K562 (cell line): ENCODE results near the gene MMP11. TPM values are rescaled to one million over a fixed set of nuclear protein-coding genes. Genes with fewer than 3 reads are reported as not detected.
A peak's percentile ranks its signal among the peaks of the same experiment; 100 is the strongest.

Experiments
- ATAC-seq: fragments of 200-7000 bp; cut with Tn5 transposase; 3 replicates; pipeline ENCODE4 v1.9.1; 2020; ENCODE audit warnings: moderate library complexity
- BruUV-seq: library from RNA; stranded (reverse); fragments of 400-500 nt; replicated peaks from 2 replicates; lab custom pipeline; 2021; lab: Mats Ljungman, UMichigan
- CTCF ChIA-PET: fragments of 300-600 bp; formaldehyde crosslinking; extraction: SDS; loops from one replicate; lab custom pipeline; 2021; ENCODE audit warnings: low intra/inter-chr PET ratio; lab: Yijun Ruan, JAX
- POLR2A ChIA-PET: fragments of 300-600, 350-650 bp; sonication (Branson Sonifier 250); formaldehyde crosslinking; extraction: SDS; loops from one replicate; lab custom pipeline; 2021; ENCODE audit warnings: antibody characterized with exemption, inconsistent platforms; lab: Yijun Ruan, JAX
- DNase-seq, 4 experiments: peaks; one replicate each; pipeline versions ENCODE4 v3.0.0 to v3.0.0-alpha.2; 2011 to 2018; ENCODE audit warnings: low spot score in 3 of 4, mixed read lengths in 3 of 4; ENCODE audit errors: extremely low read depth in 1 of 4
- FAIRE-seq: peaks from 2 replicates; lab custom pipeline; 2011; peaks lifted over from hg19 to GRCh38; lab: Jason Lieb, UNC
- H2AFZ ChIP-seq: 2 replicates; pipeline ENCODE4 v1.6.0; 2011; ENCODE audit warnings: low read depth, low read length, control low read depth, inconsistent platforms
- H3K27ac ChIP-seq: fragments of 200-600 bp; 3 replicates; pipeline ENCODE4 v1.8.0; 2011; ENCODE audit warnings: low read depth, mild to moderate bottlenecking, control low read depth, inconsistent platforms, low read length, moderate library complexity, mixed read lengths; ENCODE audit errors: extremely low read depth
- H3K27me3 ChIP-seq, 2 experiments: fragments of 300-600 bp in 1 of 2; 2 replicates in 1 of 2; 3 replicates in 1 of 2; pipeline versions ENCODE4 v1.6.0 to v1.8.0; 2011; ENCODE audit warnings: inconsistent platforms in 2 of 2, low read length in 2 of 2, mild to moderate bottlenecking in 1 of 2, mixed read lengths in 1 of 2, moderate library complexity in 1 of 2; ENCODE audit not compliant: control insufficient read depth in 2 of 2, insufficient read depth in 2 of 2
- H3K36me3 ChIP-seq: fragments of 300-600 bp; 3 replicates; pipeline ENCODE4 v1.8.0; 2011; ENCODE audit warnings: mild to moderate bottlenecking, low read length, inconsistent platforms; ENCODE audit not compliant: control insufficient read depth, insufficient read depth
- H3K4me1 ChIP-seq, 2 experiments: fragments of 200-600 bp in 1 of 2; replicated peaks in 1 of 2; 2 replicates in 1 of 2; 3 replicates in 1 of 2; pipeline versions ENCODE4 v1.5.1 to v1.8.0; 2011; ENCODE audit warnings: inconsistent platforms in 2 of 2, low read length in 2 of 2, mild to moderate bottlenecking in 1 of 2, mixed read lengths in 1 of 2, moderate library complexity in 1 of 2; ENCODE audit not compliant: control insufficient read depth in 2 of 2, insufficient read depth in 2 of 2
- H3K4me2 ChIP-seq: 2 replicates; pipeline ENCODE4 v1.6.1; 2011; ENCODE audit warnings: low read length, control low read depth, inconsistent platforms, mixed read lengths; ENCODE audit not compliant: insufficient read depth
- H3K4me3 ChIP-seq: fragments of 200-600 bp; sonication (generic), shearing (Covaris generic); 2 replicates; pipeline ENCODE4 v1.5.1; 2016; ENCODE audit warnings: control low read depth, inconsistent platforms
- H3K79me2 ChIP-seq: fragments of 200-600 bp; 3 replicates; pipeline ENCODE4 v1.8.0; 2011; ENCODE audit warnings: low read length, inconsistent platforms; ENCODE audit not compliant: control insufficient read depth, insufficient read depth
- H3K9ac ChIP-seq, 2 experiments: 2 replicates each; pipeline versions ENCODE4 v1.6.0 to v1.6.1; 2011; ENCODE audit warnings: low read depth in 2 of 2, low read length in 2 of 2, control low read depth in 1 of 2, inconsistent platforms in 1 of 2, mild to moderate bottlenecking in 1 of 2, mixed read lengths in 1 of 2; ENCODE audit not compliant: insufficient read depth in 1 of 2
- H3K9me1 ChIP-seq: one replicate; pipeline ENCODE4 v1.6.0; 2011; ENCODE audit warnings: inconsistent platforms, mild to moderate bottlenecking, low read length, moderate library complexity; ENCODE audit not compliant: control insufficient read depth, insufficient read depth
- H3K9me3 ChIP-seq: replicated peaks from 2 replicates; pipeline ENCODE4 v1.5.1; 2011; ENCODE audit warnings: low read depth, low read length, inconsistent platforms; ENCODE audit not compliant: control insufficient read depth, insufficient read depth
- H4K20me1 ChIP-seq: replicated peaks from 2 replicates; pipeline ENCODE4 v1.6.1; 2011; ENCODE audit warnings: low read length, inconsistent platforms, mixed read lengths; ENCODE audit not compliant: control insufficient read depth, insufficient read depth
- ARHGAP35 ChIP-seq: fragments of 450-650 bp; IDR thresholded peaks from 2 replicates; pipeline ENCODE4 v1.6.1; 2018; ENCODE audit not compliant: partially characterized antibody
- ARID1B ChIP-seq: fragments of 450-650 bp; IDR thresholded peaks from 2 replicates; pipeline ENCODE4 v1.6.1; 2016; ENCODE audit warnings: antibody characterized with exemption, mild to moderate bottlenecking, inconsistent platforms
- BCL6 ChIP-seq: fragments of 250-450 bp; sonication (Bioruptor Pico); IDR thresholded peaks from 2 replicates; pipeline ENCODE4 v1.4.0; 2020
- DPF2 ChIP-seq: fragments of 450-650 bp; IDR thresholded peaks from 2 replicates; pipeline ENCODE4 v1.6.1; 2016
- PML ChIP-seq: IDR thresholded peaks from 2 replicates; pipeline ENCODE4 v1.6.1; 2012; ENCODE audit warnings: low read length, inconsistent platforms
- SIX5 ChIP-seq, 2 experiments: IDR thresholded peaks; 2 replicates each; pipeline ENCODE4 v1.6.1; 2011; ENCODE audit warnings: low read length in 2 of 2, borderline replicate concordance in 1 of 2, low read depth in 1 of 2, mild to moderate bottlenecking in 1 of 2, moderate library complexity in 1 of 2; ENCODE audit not compliant: insufficient read depth in 1 of 2
- SPI1 ChIP-seq: IDR thresholded peaks from 2 replicates; pipeline ENCODE4 v1.6.1; 2011; ENCODE audit warnings: low read depth, low read length, control low read depth, borderline replicate concordance
- SREBF1 ChIP-seq: fragments of 150-350 bp; IDR thresholded peaks from 2 replicates; pipeline ENCODE4 v1.6.1; 2014; ENCODE audit warnings: antibody characterized with exemption, low read depth, low read length, borderline replicate concordance
- SREBF2 ChIP-seq: sonication (generic); formaldehyde crosslinking; IDR thresholded peaks from 2 replicates; pipeline ENCODE4 v1.4.0; 2020; ENCODE audit warnings: mild to moderate bottlenecking, missing genetic modification reagents
- ZBTB1 ChIP-seq: sonication (generic); formaldehyde crosslinking; IDR thresholded peaks from 2 replicates; pipeline ENCODE4 v1.8.1; 2023; ENCODE audit warnings: missing genetic modification reagents, low read depth, mild to moderate bottlenecking, borderline replicate concordance
- ZNF140 ChIP-seq: fragments of 250-450 bp; sonication (Bioruptor Pico); IDR thresholded peaks from 2 replicates; pipeline ENCODE4 v1.8.0; 2021; ENCODE audit warnings: moderate library complexity, mild to moderate bottlenecking, inconsistent platforms
- ZSCAN29 ChIP-seq: fragments of 450-650 bp; IDR thresholded peaks from 2 replicates; pipeline ENCODE4 v1.6.1; 2017
- WGBS: fragments of 100-300 bp; shearing (Covaris generic); methylation state at CpG from one replicate; pipeline ENCODE4 v1.1.6; 2016; ENCODE audit warnings: low coverage, mixed read lengths; ENCODE audit not compliant: insufficient coverage; ENCODE audit errors: missing lambda C conversion rate; 5-methylcytosine and 5-hydroxymethylcytosine counted together
- in situ Hi-C: fragments of 300-500 bp; cut with MboI; formaldehyde crosslinking; loops from 4 replicates; pipeline ENCODE4 v1.15.0; 2018; ENCODE audit warnings: inconsistent platforms, mixed read lengths
- intact Hi-C: fragments of 100-400 bp; cut with micrococcal nuclease; formaldehyde crosslinking; loops from 2 replicates; pipeline ENCODE4 v1.14.2; 2022
- polyA plus RNA-seq, 8 experiments: library from polyadenylated mRNA; depleted of rRNA in 4 of 8; stranded (reverse) in 5 of 8; unstranded in 3 of 8; fragments of >200 nt; fragmentation: Nextera tagmentation in 2 of 8; fragmentation: Illumina TruSeq in 1 of 8; extraction: Ambion mirVana in 2 of 8; extraction: Trizol in 1 of 8; gene quantifications; 2 replicates each; pipeline versions ENCODE4 v1.2.1 to v1.2.3, GENCODE V29; 2011 to 2014; ENCODE audit warnings: inconsistent platforms in 1 of 8, missing spikeins in 1 of 8
- total RNA-seq, 7 experiments: library from RNA; depleted of rRNA in 6 of 7; stranded (reverse); fragments of >200 nt in 6 of 7; fragmentation: Illumina TruSeq in 2 of 7; extraction: Trizol in 2 of 7; gene quantifications; 2 replicates each; pipeline versions ENCODE4 v1.2.1 to v1.2.3, GENCODE V29; 2011 to 2021; ENCODE audit warnings: low replicate concordance in 1 of 7
- TF ChIP-seq, protein P1 (sequence below): sonication (generic); formaldehyde crosslinking; IDR thresholded peaks from 2 replicates; pipeline ENCODE4 v1.8.1; 2023; ENCODE audit warnings: mild to moderate bottlenecking, missing genetic modification reagents
- TF ChIP-seq, protein P2 (sequence below): fragments of 200-800 bp; sonication (Bioruptor generic); IDR thresholded peaks from 2 replicates; pipeline ENCODE4 v1.6.1; 2017; ENCODE audit warnings: missing genetic modification characterization, missing compliant biosample characterization

MMP11 gene
- total and polyA plus RNA-seq, 9 of the 15 experiments (the other 6 are each of a cell fraction or from before 2014, with no cell fraction given): 0.14 to 1.8 (median 1.1) TPM; not detected in 2

DNA sequence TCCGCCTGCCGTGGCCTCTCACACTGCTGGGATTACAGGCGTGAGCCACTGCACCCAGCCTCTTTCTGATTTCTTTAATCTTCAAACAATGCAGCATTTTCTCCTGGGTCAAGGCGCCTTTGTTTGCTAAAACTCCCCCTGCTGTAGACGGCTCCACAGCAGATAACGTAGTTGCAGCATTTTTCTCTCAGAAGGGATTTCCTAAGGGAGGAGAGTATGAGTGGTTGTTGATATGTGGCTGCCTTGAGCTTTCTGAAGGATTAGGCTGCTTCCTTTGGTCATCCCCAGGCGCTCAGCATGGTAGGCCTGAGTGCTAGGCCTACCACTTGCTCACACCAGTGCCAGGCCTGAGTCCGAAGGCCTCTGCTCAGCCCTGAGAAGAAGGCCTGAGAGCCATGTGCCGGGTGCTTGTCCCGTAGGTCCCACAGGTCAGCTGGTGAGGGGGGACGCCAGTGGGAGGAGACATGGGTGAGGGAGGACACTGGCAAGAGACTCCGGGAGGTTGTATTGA lies 32.2 kb downstream of the MMP11 start:
- in situ Hi-C loops (no loop called here), intact Hi-C loops (no loop called here)
- WGBS: 74% methylated on average over 11 of the region's 12 CpGs
- POLR2A ChIA-PET: interaction anchor here (0.7 kb wide), 1 partner anchor 9 kb away, joined by 3 read pairs; no protein-coding TSS in a partner anchor
- H2AFZ ChIP-seq: no peak overlapping the region
- CTCF ChIA-PET: no interaction called here
- H3K79me2 ChIP-seq: no peaks in the 10 kb centered on the region
- H3K4me2 ChIP-seq: no peak overlapping the region
- H3K4me3 ChIP-seq: no peak overlapping the region
- H3K9me3 ChIP-seq: no peaks in the 10 kb centered on the region
- H3K36me3 ChIP-seq: peaks cover 60% of the 10 kb centered on the region; the same call in 2 of the 3 replicates
- ATAC-seq: no peak
- no peak for DNase-seq
- H3K4me1 ChIP-seq: no peaks in the 10 kb centered on the region
- H3K9me1 ChIP-seq: no peaks in the 10 kb centered on the region
- no peaks in the 10 kb centered on the region for H3K27me3 ChIP-seq
- BruUV-seq: no TSS peak
- H4K20me1 ChIP-seq: no peaks in the 10 kb centered on the region
- FAIRE-seq: no peak
- no peak for TF ChIP-seq ZNF140
- TF ChIP-seq, protein P1, sequence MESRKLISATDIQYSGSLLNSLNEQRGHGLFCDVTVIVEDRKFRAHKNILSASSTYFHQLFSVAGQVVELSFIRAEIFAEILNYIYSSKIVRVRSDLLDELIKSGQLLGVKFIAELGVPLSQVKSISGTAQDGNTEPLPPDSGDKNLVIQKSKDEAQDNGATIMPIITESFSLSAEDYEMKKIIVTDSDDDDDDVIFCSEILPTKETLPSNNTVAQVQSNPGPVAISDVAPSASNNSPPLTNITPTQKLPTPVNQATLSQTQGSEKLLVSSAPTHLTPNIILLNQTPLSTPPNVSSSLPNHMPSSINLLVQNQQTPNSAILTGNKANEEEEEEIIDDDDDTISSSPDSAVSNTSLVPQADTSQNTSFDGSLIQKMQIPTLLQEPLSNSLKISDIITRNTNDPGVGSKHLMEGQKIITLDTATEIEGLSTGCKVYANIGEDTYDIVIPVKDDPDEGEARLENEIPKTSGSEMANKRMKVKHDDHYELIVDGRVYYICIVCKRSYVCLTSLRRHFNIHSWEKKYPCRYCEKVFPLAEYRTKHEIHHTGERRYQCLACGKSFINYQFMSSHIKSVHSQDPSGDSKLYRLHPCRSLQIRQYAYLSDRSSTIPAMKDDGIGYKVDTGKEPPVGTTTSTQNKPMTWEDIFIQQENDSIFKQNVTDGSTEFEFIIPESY (CRISPR knock-in tag): peak; percentile 65; the same call in 1 of the 2 replicates
- H3K27ac ChIP-seq: no peak overlapping the region
- H3K9ac ChIP-seq: peak overlapping the region in 1 of 2 experiments; percentile 35; a peak in 1 of 4 replicates

DNA sequence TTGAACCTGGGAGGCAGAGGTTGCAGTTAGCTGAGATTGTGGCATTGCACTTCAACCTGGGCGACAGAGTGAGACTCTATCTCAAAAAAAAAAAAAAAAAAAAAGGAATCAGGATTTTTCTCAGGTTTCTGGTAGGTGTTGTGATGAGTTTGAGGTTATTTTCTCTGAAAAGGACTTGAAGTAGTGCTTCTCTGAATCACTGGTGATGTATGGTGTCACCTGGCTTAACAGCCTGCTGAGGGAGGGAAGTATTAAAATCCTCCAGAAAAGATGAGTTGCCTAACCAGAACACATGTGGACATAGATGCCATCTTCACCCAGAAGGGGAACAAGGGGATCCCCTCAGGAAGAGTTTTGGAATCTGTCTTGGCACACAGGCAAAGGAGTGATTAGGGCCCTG lies 34.2 kb downstream of the MMP11 start:
- no peak for FAIRE-seq
- ATAC-seq: no peak
- Histone ChIP-seq H3K4me1 (no peaks in the 10 kb centered on the region), H3K79me2 (no peaks in the 10 kb centered on the region), H3K9me3 (no peaks in the 10 kb centered on the region), H3K9me1 (no peaks in the 10 kb centered on the region), H4K20me1 (no peaks in the 10 kb centered on the region), H3K4me2 (no peak overlapping the region), H2AFZ (no peak overlapping the region), H3K27me3 (no peaks in the 10 kb centered on the region), H3K4me3 (no peak overlapping the region), H3K36me3 (peaks cover 50% of the 10 kb centered on the region; the same call in 2 of the 3 replicates), H3K9ac (no peak overlapping the region), H3K27ac (no peak overlapping the region)
- ChIA-PET CTCF (no interaction called here), POLR2A (interaction anchor here (0.6 kb wide), 1 partner anchor 156 kb away, joined by 3 read pairs; no protein-coding TSS in a partner anchor)
- intact Hi-C loops (no loop called here), in situ Hi-C loops (no loop called here)
- WGBS: no CpG with 5 or more reads among the region's 1 CpG
- no TSS peak for BruUV-seq
- DNase-seq: no peak
- no peak for TF ChIP-seq SIX5 (IDR thresholded peaks at IDR 0.05; ENCODE audit: borderline replicate concordance in 1 of 2, insufficient read depth in 1 of 2, low read depth in 1 of 2, low read length in 2 of 2)
- no peak for TF ChIP-seq DPF2
- no peak for TF ChIP-seq ZBTB1 (CRISPR knock-in tag)
- no peak for TF ChIP-seq ZSCAN29
- TF ChIP-seq SREBF2: no peak
- no peak for TF ChIP-seq BCL6 (CRISPR knock-in tag)
- TF ChIP-seq ARHGAP35: no peak
- TF ChIP-seq, protein P2, sequence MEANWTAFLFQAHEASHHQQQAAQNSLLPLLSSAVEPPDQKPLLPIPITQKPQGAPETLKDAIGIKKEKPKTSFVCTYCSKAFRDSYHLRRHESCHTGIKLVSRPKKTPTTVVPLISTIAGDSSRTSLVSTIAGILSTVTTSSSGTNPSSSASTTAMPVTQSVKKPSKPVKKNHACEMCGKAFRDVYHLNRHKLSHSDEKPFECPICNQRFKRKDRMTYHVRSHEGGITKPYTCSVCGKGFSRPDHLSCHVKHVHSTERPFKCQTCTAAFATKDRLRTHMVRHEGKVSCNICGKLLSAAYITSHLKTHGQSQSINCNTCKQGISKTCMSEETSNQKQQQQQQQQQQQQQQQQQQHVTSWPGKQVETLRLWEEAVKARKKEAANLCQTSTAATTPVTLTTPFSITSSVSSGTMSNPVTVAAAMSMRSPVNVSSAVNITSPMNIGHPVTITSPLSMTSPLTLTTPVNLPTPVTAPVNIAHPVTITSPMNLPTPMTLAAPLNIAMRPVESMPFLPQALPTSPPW (CRISPR knock-in tag): no peak
- no peak for TF ChIP-seq SPI1
- TF ChIP-seq SREBF1: no peak
- no peak for TF ChIP-seq ARID1B
- TF ChIP-seq PML: no peak
